ENCODE results near the gene DOK4.
"Not testable (repeated sequence)": the region's sequence is repeated elsewhere in the genome, so short reads cannot be mapped to it uniquely, and the experiment has no call there.

The DOK4 gene

GRCh38 chr16:57452021-57452420, 34.3 kb downstream of the DOK4 start:
- peaks cover 9 to 63% (median 52%) of the 10 kb centered on the region in 5 donors for H3K36me3 ChIP-seq (ENCODE audit: control insufficient read depth in 5 of 5, insufficient read depth in 5 of 5, low read length in 5 of 5)

DNA sequence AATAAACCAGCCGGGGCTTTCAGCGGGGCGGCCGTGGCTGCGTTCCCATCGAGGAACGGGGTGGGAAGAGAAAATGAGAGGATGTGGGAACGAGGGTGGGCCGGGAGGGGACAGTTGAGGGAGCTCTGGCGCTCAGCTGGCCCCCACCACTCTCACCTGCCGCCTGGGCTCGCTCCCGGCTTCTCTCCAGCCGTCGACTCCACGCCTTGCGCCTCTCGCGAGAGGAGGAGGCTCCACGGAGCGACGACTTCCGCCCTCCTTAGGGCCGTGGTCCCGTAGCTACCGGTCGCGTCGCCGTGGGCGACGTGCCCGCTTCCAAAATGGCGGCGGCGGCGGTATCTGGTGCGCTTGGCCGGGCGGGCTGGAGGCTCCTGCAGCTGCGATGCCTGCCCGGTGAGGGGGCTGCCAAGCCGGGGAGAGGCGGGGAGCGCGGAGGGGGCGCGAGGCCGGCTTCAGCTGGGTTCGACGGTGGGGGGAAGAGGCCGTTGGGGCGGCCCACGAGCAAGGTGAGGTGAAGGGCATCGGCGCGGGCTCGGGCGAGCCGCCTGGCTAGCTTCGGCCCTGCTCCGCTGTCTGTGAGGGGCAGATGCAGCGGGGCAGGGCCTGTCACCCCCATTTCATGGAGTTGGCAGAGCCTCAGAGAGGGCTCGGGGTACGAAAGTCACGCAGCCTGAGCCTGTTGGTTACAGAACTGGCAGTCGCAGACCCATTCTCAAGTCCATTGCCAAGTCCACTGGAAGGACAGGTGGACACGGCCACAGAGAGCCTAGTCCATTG, 38.9 kb downstream of the DOK4 start, which contains the start of the genes CIAPIN1 and COQ9:
Gene CIAPIN1 (minus strand): TSS at position 200 of the 777 bp plus-strand sequence. CDS start 6,457 bp downstream, outside the sequence.
Gene COQ9 (plus strand): TSS at position 294 of the 777 bp plus-strand sequence. CDS start 27 bp downstream, at position 321.
- Histone ChIP-seq H3K4me1 (ENCODE audit: control insufficient read depth in 5 of 5, insufficient read depth in 5 of 5, low read length in 5 of 5) (peaks cover 5 to 28% (median 23%) of the 10 kb centered on the region in 5 donors), H3K9ac (ENCODE audit: low read length in 5 of 5) (peak within 1 kb of the TSS; percentile 79 to 98 (median 97)), H3K4me3 (ENCODE audit: low read depth in 1 of 5, low read length in 5 of 5) (peak within 1 kb of the TSS; percentile 89 to 98 (median 94))

More at GRCh38 chr16:57452021-57452420, 34.3 kb downstream of the DOK4 start:
- Histone ChIP-seq H3K4me1 (ENCODE audit: control insufficient read depth in 5 of 5, insufficient read depth in 5 of 5, low read length in 5 of 5) (peaks cover 3 to 15% (median 10%) of the 10 kb centered on the region in 5 donors), H3K27ac (ENCODE audit: low read depth, low read length) (no peak overlapping the region), H3K9me3 (ENCODE audit: control insufficient read depth in 5 of 5, low read length in 5 of 5) (no peaks in the 10 kb centered on the region), H3K9ac (ENCODE audit: low read length in 5 of 5) (no peak overlapping the region), H3K4me3 (ENCODE audit: low read depth in 1 of 5, low read length in 5 of 5) (no peak overlapping the region), H3K27me3 (ENCODE audit: control insufficient read depth in 5 of 5, insufficient read depth in 4 of 5, low read length in 5 of 5) (no peaks in the 10 kb centered on the region)

DNA sequence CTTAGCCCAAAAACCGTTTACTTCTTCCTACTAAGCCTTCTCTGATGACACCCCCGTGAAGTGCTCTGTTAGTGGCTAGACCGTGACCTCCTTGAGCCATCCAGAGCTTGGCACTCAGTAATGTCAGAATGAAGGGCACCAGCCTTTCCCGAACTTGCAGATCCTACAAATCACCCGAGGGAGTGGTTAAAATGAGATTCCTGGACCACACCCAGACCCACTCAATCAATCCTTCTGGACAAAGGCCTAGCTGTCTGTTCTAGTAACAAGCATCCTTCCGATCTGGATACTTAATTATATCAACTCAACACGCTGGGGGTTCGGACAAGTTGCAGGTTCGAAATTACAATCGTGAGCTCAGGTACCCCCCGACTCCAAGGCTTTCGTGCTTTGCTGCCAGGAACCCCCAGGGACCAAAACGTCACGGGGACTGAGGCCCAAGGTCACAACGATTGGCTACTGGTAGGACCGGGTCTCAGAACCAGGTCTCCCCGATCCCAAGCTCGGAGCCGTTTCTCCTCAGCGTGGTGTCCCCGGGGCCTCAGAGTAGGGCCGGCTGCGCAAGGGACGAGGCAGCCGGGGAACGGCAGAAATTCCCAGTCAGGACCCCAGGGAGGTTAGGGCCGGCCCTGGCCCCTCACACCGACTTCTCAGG, 39.6 kb downstream of the DOK4 start:
- Histone ChIP-seq H3K36me3 (ENCODE audit: control insufficient read depth in 5 of 5, insufficient read depth in 5 of 5, low read length in 5 of 5) (peaks cover 0 to 10% (median 6%) of the 10 kb centered on the region in 5 donors), H3K9me3 (ENCODE audit: control insufficient read depth in 5 of 5, low read length in 5 of 5) (no peaks in the 10 kb centered on the region), H3K27me3 (ENCODE audit: control insufficient read depth in 5 of 5, insufficient read depth in 4 of 5, low read length in 5 of 5) (no peaks in the 10 kb centered on the region), H3K27ac (ENCODE audit: low read depth, low read length) (peak overlapping the region; percentile 94), H3K4me1 (ENCODE audit: control insufficient read depth in 5 of 5, insufficient read depth in 5 of 5, low read length in 5 of 5) (peaks cover 5 to 28% (median 23%) of the 10 kb centered on the region in 5 donors), H3K9ac (ENCODE audit: low read length in 5 of 5) (peak overlapping the region; percentile 79 to 98 (median 97)), H3K4me3 (ENCODE audit: low read depth in 1 of 5, low read length in 5 of 5) (peak overlapping the region; percentile 89 to 94 (median 93))

More for the DNA sequence above, 38.9 kb downstream of the DOK4 start, which contains the start of the genes CIAPIN1 and COQ9:
- Histone ChIP-seq H3K36me3 (ENCODE audit: control insufficient read depth in 5 of 5, insufficient read depth in 5 of 5, low read length in 5 of 5) (peaks cover 3 to 18% (median 11%) of the 10 kb centered on the region in 5 donors), H3K27me3 (ENCODE audit: control insufficient read depth in 5 of 5, insufficient read depth in 4 of 5, low read length in 5 of 5) (no peaks in the 10 kb centered on the region), H3K27ac (ENCODE audit: low read depth, low read length) (peak within 1 kb of the TSS; percentile 94), H3K9me3 (ENCODE audit: control insufficient read depth in 5 of 5, low read length in 5 of 5) (no peaks in the 10 kb centered on the region)

DNA sequence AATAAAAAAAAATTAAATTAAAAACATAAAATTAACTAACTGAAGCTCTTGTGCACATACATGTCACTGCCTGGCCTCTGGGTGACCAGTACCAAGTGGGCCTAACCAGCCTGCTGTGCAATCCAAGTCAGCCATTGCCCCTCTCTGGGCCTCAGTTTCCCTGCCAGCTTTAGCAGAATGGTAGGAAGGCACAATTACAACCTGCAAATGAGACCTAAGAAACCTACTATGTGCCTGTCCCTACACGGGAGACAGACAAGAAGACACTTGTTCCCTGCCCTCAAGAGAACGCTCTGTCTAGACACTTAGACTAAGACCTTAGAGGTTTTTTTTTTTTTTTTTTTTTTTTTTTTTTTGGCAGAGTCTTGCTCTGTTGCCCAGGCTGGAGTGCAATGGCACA, 40.8 kb downstream of the DOK4 start:
- peaks cover 0 to 3% (median 0%) of the 10 kb centered on the region in 5 donors for H3K9me3 ChIP-seq (ENCODE audit: control insufficient read depth in 5 of 5, low read length in 5 of 5)

DNA sequence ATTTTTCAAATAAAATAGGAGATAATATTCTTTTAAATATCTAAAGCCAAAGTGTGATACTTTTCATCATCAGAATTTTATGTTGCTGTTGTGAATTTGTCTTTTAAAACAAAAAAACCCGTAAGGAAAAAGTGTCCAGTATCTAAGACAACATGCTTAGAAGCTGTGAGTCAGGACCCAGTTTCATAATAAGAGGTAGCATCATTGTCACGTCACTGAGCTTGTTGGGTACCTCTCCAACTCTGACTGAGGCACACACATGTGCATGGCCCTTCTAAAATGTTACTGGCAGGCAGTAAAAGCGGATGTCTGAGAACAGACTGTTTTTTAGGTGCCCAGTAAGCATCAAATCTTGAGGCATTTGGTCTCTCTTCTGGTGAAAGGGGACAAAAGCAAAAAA, 41.6 kb downstream of the DOK4 start:
- Histone ChIP-seq H3K4me1 (ENCODE audit: control insufficient read depth in 5 of 5, insufficient read depth in 5 of 5, low read length in 5 of 5) (peaks cover 5 to 28% (median 23%) of the 10 kb centered on the region in 5 donors), H3K9me3 (ENCODE audit: control insufficient read depth in 5 of 5, low read length in 5 of 5) (peaks cover 0 to 4% (median 0%) of the 10 kb centered on the region in 5 donors), H3K27me3 (ENCODE audit: control insufficient read depth in 5 of 5, insufficient read depth in 4 of 5, low read length in 5 of 5) (no peaks in the 10 kb centered on the region), H3K9ac (ENCODE audit: low read length in 5 of 5) (peak overlapping the region in 1 of 5 donors; percentile 35), H3K4me3 (ENCODE audit: low read depth in 1 of 5, low read length in 5 of 5) (no peak overlapping the region), H3K27ac (ENCODE audit: low read depth, low read length) (no peak overlapping the region), H3K36me3 (ENCODE audit: control insufficient read depth in 5 of 5, insufficient read depth in 5 of 5, low read length in 5 of 5) (peaks cover 0 to 11% (median 3%) of the 10 kb centered on the region in 5 donors)

More for the DNA sequence above, 40.8 kb downstream of the DOK4 start:
- H3K36me3 ChIP-seq (ENCODE audit: control insufficient read depth in 5 of 5, insufficient read depth in 5 of 5, low read length in 5 of 5): peaks cover 0 to 5% (median 2%) of the 10 kb centered on the region in 5 donors
- H3K4me3 ChIP-seq (ENCODE audit: low read depth in 1 of 5, low read length in 5 of 5): no peak overlapping the region
- H3K4me1 ChIP-seq (ENCODE audit: control insufficient read depth in 5 of 5, insufficient read depth in 5 of 5, low read length in 5 of 5): peaks cover 5 to 28% (median 23%) of the 10 kb centered on the region in 5 donors
- H3K9ac ChIP-seq (ENCODE audit: low read length in 5 of 5): no peak overlapping the region
- H3K27me3 ChIP-seq (ENCODE audit: control insufficient read depth in 5 of 5, insufficient read depth in 4 of 5, low read length in 5 of 5): no peaks in the 10 kb centered on the region
- H3K27ac ChIP-seq (ENCODE audit: low read depth, low read length): no peak overlapping the region

GRCh38 chr16:57440551-57440950, 45.7 kb downstream of the DOK4 start:
- H3K9me3 ChIP-seq (ENCODE audit: control insufficient read depth in 5 of 5, low read length in 5 of 5); H3K4me3 ChIP-seq (ENCODE audit: low read depth in 1 of 5, low read length in 5 of 5); H3K27ac ChIP-seq (ENCODE audit: low read depth, low read length); H3K9ac ChIP-seq (ENCODE audit: low read length in 5 of 5); H3K27me3 ChIP-seq (ENCODE audit: control insufficient read depth in 5 of 5, insufficient read depth in 4 of 5, low read length in 5 of 5); H3K4me1 ChIP-seq (ENCODE audit: control insufficient read depth in 5 of 5, insufficient read depth in 5 of 5, low read length in 5 of 5): not testable (repeated sequence)
- H3K36me3 ChIP-seq (ENCODE audit: control insufficient read depth in 5 of 5, insufficient read depth in 5 of 5, low read length in 5 of 5): peaks cover 14 to 38% (median 30%) of the 10 kb centered on the region in 5 donors

DNA sequence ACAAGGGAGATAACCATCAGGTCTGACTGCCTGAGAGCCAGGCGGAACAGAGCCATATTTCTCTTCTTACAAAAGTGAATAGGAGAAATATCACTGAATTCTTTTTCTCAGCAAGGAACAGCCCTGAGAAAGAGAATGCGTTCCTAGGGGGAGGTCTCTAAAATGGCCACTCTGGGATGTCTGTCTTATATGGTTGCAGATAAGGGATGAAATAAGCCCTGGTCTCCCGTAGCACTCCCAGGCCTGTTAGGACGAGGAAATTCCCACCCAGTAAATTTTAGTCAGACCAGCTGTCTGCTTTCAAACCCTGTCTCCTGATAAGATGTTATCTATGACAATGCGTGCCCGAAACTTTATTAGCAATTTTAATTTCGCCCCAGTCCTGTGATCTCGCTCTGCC, 46.3 kb downstream of the DOK4 start:
- peaks cover 14 to 44% (median 35%) of the 10 kb centered on the region in 5 donors for H3K36me3 ChIP-seq (ENCODE audit: control insufficient read depth in 5 of 5, insufficient read depth in 5 of 5, low read length in 5 of 5)
- H3K4me3 ChIP-seq (ENCODE audit: low read depth in 1 of 5, low read length in 5 of 5); H3K27me3 ChIP-seq (ENCODE audit: control insufficient read depth in 5 of 5, insufficient read depth in 4 of 5, low read length in 5 of 5); H3K27ac ChIP-seq (ENCODE audit: low read depth, low read length); H3K9ac ChIP-seq (ENCODE audit: low read length in 5 of 5); H3K4me1 ChIP-seq (ENCODE audit: control insufficient read depth in 5 of 5, insufficient read depth in 5 of 5, low read length in 5 of 5); H3K9me3 ChIP-seq (ENCODE audit: control insufficient read depth in 5 of 5, low read length in 5 of 5): not testable (repeated sequence)

- Histone ChIP-seq H3K27me3 (ENCODE audit: control insufficient read depth in 5 of 5, insufficient read depth in 4 of 5, low read length in 5 of 5) (no peaks in the 10 kb centered on the region), H3K4me3 (ENCODE audit: low read depth in 1 of 5, low read length in 5 of 5) (no peak overlapping the region), H3K4me1 (ENCODE audit: control insufficient read depth in 5 of 5, insufficient read depth in 5 of 5, low read length in 5 of 5) (no peaks in the 10 kb centered on the region), H3K9me3 (ENCODE audit: control insufficient read depth in 5 of 5, low read length in 5 of 5) (peaks cover 0 to 4% (median 0%) of the 10 kb centered on the region in 5 donors), H3K9ac (ENCODE audit: low read length in 5 of 5) (peak overlapping the region in 1 of 5 donors; percentile 30), H3K36me3 (ENCODE audit: control insufficient read depth in 5 of 5, insufficient read depth in 5 of 5, low read length in 5 of 5) (peaks cover 39 to 82% (median 74%) of the 10 kb centered on the region in 5 donors), H3K27ac (ENCODE audit: low read depth, low read length) (no peak overlapping the region)
Measured at GRCh38 chr16:57435838-57436237, 50.5 kb downstream of the DOK4 start.

DNA sequence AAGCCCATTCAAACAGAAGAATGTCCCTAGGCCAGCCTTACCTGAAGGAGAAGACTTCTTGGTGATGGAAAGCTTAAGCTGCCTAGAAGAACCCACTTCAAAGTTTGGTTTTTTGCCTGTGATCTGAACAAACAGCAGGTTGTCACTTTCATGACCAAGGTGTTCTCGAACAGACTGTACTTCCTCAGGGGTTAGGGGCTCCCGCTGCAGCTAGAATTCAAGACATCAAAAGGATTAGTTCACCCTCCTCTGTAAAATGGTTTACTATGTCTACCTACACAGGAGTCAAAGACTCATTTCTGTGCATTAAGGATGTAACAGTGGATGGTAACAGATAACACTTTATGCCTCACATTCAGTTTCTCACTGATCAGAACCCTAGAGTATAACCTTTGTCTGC, 52.3 kb downstream of the DOK4 start:
- no peak overlapping the region for H3K4me3 ChIP-seq (ENCODE audit: low read depth in 1 of 5, low read length in 5 of 5)
- no peaks in the 10 kb centered on the region for H3K9me3 ChIP-seq (ENCODE audit: control insufficient read depth in 5 of 5, low read length in 5 of 5)
- no peaks in the 10 kb centered on the region for H3K27me3 ChIP-seq (ENCODE audit: control insufficient read depth in 5 of 5, insufficient read depth in 4 of 5, low read length in 5 of 5)
- no peaks in the 10 kb centered on the region for H3K4me1 ChIP-seq (ENCODE audit: control insufficient read depth in 5 of 5, insufficient read depth in 5 of 5, low read length in 5 of 5)
- H3K27ac ChIP-seq (ENCODE audit: low read depth, low read length): no peak overlapping the region
- H3K36me3 ChIP-seq (ENCODE audit: control insufficient read depth in 5 of 5, insufficient read depth in 5 of 5, low read length in 5 of 5): peaks cover 39 to 86% (median 78%) of the 10 kb centered on the region in 5 donors
- no peak overlapping the region for H3K9ac ChIP-seq (ENCODE audit: low read length in 5 of 5)

Data from subcutaneous abdominal adipose tissue (tissue), 5 donors.